Measurements from ENCODE around the gene GNA15. TPM values are rescaled to one million over a fixed set of nuclear protein-coding genes. Genes with fewer than 3 reads are reported as not detected.

The GNA15 gene
- total and polyA plus RNA-seq, 2 of the 8 experiments (the other 6 are each of a cell fraction or from before 2014, with no cell fraction given): 0.26 to 0.45 TPM

DNA sequence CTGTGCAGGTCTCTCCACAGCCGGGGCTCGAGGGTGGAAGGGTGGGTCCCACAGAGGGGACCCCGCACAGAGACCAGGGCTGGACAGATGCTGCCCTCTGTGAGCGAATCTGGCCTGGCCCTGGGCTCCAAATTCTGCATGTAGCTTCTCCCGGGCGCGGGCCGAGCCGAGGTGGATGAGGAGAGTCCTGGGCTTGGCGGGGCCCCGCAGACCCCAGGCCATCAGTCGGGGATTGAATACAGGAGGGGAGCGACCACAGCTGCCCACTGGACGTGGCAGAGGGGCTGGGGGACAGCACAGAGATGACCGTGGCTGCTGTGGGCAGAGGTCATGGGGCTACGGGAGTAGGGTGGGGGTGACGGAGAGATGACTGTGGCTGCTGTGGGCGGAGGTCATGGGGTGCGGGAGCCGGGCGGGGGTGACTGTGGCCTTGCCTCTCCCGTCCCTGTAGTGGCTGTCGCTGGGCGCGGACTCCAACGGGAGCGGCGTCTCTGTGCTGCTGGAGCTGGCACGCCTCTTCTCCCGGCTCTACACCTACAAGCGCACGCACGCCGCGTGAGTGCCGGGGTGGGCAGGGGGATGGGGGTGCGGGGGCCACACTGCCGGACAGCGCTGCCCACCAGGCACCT, 65.4 kb downstream of the GNA15 start:
- no peaks in the 10 kb centered on the region for H3K4me1 ChIP-seq (replicated peaks in 1 of 4; ENCODE audit: control insufficient read depth in 3 of 4, insufficient read depth in 4 of 4, low read length in 3 of 4)
- H4K8ac ChIP-seq (ENCODE audit: extremely low read depth, insufficient read depth, low read length): no peak overlapping the region
- H3K9ac ChIP-seq (replicated peaks in 1 of 4; ENCODE audit: extremely low read depth in 1 of 4, low read depth in 3 of 4, low read length in 3 of 4): no peak overlapping the region
- H3K56ac ChIP-seq (replicated peaks; ENCODE audit: insufficient read length, low read depth, low read length): no peak overlapping the region
- no peak overlapping the region for H3K14ac ChIP-seq (ENCODE audit: insufficient read length)
- ChIA-PET CTCF (ENCODE audit: partially characterized antibody) (no interaction called here), POLR2A (ENCODE audit: partially characterized antibody) (interaction anchor here (1.6 kb wide), 1 partner anchor 17 kb away, joined by 5 read pairs; no protein-coding TSS in a partner anchor)
- no peak overlapping the region for H3K23ac ChIP-seq (ENCODE audit: insufficient read length)
- no peaks in the 10 kb centered on the region for H3K79me1 ChIP-seq (ENCODE audit: low read depth, low read length)
- no peaks in the 10 kb centered on the region for H3K27me3 ChIP-seq (replicated peaks in 1 of 4; ENCODE audit: control insufficient read depth in 3 of 4, extremely low read depth in 1 of 4, insufficient read depth in 3 of 4, low read length in 3 of 4)
- H2BK12ac ChIP-seq (ENCODE audit: low read depth, low read length): no peak overlapping the region
- DNase-seq (ENCODE audit: low read depth in 1 of 2, low spot score in 2 of 2): no peak
- no peaks in the 10 kb centered on the region for H3K23me2 ChIP-seq (ENCODE audit: low read depth, low read length)
- no peak overlapping the region for H2BK20ac ChIP-seq (ENCODE audit: low read length)
- no peak overlapping the region for H2BK120ac ChIP-seq (replicated peaks; ENCODE audit: low read depth, low read length)
- H4K5ac ChIP-seq (ENCODE audit: insufficient read length, low read depth, low read length): no peak overlapping the region
- H3K4me2 ChIP-seq (ENCODE audit: insufficient read depth in 1 of 2, low read depth in 2 of 2, low read length in 2 of 2): no peak overlapping the region
- no peaks in the 10 kb centered on the region for H3K79me2 ChIP-seq (ENCODE audit: control insufficient read depth in 1 of 2, insufficient read depth in 2 of 2, low read length in 2 of 2)
- H3K36me3 ChIP-seq (ENCODE audit: control insufficient read depth in 2 of 4, insufficient read depth in 4 of 4, low read length in 3 of 4): peaks cover 0 to 40% (median 13%) of the 10 kb centered on the region in 4 experiments; a peak in 5 of 8 replicates
- H4K91ac ChIP-seq (replicated peaks; ENCODE audit: insufficient read length, low read length): no peak overlapping the region
- H2AK5ac ChIP-seq (ENCODE audit: low read depth, low read length): no peak overlapping the region
- no peak overlapping the region for H3K27ac ChIP-seq (ENCODE audit: low read depth, low read length)
- 92% methylated on average over 38 of the region's 39 CpGs; no CpG with 5 or more reads in 1 of the 2 experiments for WGBS, 2 experiments (ENCODE audit: extremely low coverage in 1 of 2, insufficient coverage in 1 of 2, insufficient read length in 1 of 2, insufficient replicate concordance in 2 of 2, low coverage in 1 of 2, low lambda C conversion rate in 2 of 2, missing lambda C conversion rate in 1 of 2)
- H3K4ac ChIP-seq (replicated peaks; ENCODE audit: insufficient read length, low read depth, low read length): no peak overlapping the region
- no peak for FAIRE-seq
- no peak overlapping the region for H2BK15ac ChIP-seq (ENCODE audit: low read length)
- H4K20me1 ChIP-seq (replicated peaks in 1 of 2; ENCODE audit: control insufficient read depth in 1 of 2, insufficient read depth in 2 of 2, low read length in 2 of 2): peaks cover 4 to 11% of the 10 kb centered on the region in 2 experiments
- H3K4me3 ChIP-seq (ENCODE audit: extremely low read depth in 1 of 4, insufficient read depth in 2 of 4, low read depth in 3 of 4, low read length in 4 of 4): no peak overlapping the region
- H3K18ac ChIP-seq (ENCODE audit: extremely low read depth, low read length): no peak overlapping the region
- no peak overlapping the region for H2AFZ ChIP-seq (ENCODE audit: low read length)
- H3K9me3 ChIP-seq (ENCODE audit: insufficient read depth in 2 of 2, low read depth in 1 of 2, low read length in 1 of 2): no peaks in the 10 kb centered on the region
- no peak overlapping the region for H2BK5ac ChIP-seq (ENCODE audit: low read depth, low read length)
- TF ChIP-seq GTF2F1 (IDR thresholded peaks at IDR 0.05; ENCODE audit: borderline replicate concordance, low read depth, low read length) (no peak), ZNF274 (IDR thresholded peaks at IDR 0.05; ENCODE audit: borderline replicate concordance, extremely low read depth, low read length) (no peak), SP2 (IDR thresholded peaks at IDR 0.05; ENCODE audit: low read length) (no peak), EZH2 (IDR thresholded peaks at IDR 0.05; ENCODE audit: low read depth, low read length, severe bottlenecking) (no peak), TEAD4 (IDR thresholded peaks at IDR 0.05; ENCODE audit: low read depth, low read length) (no peak), CHD2 (IDR thresholded peaks at IDR 0.05; ENCODE audit: low read length) (no peak), SUZ12 (IDR thresholded peaks at IDR 0.05; ENCODE audit: low read length) (no peak), SP1 (IDR thresholded peaks at IDR 0.05; ENCODE audit: low read depth, low read length) (no peak), TBP (IDR thresholded peaks at IDR 0.05; ENCODE audit: low read depth, low read length) (no peak), HDAC6 (IDR thresholded peaks at IDR 0.05; ENCODE audit: low read depth, low read length) (no peak), KDM4A (IDR thresholded peaks at IDR 0.05; ENCODE audit: low read depth, low read length, severe bottlenecking) (no peak), BCL11A (IDR thresholded peaks at IDR 0.05; ENCODE audit: low read depth in 2 of 2, low read length in 2 of 2) (no peak)
- TF ChIP-seq, protein P1, sequence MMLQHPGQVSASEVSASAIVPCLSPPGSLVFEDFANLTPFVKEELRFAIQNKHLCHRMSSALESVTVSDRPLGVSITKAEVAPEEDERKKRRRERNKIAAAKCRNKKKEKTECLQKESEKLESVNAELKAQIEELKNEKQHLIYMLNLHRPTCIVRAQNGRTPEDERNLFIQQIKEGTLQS (IDR thresholded peaks at IDR 0.05; ENCODE audit: insufficient read depth, low read depth, low read length): no peak
